HG03469 (cell line): ENCODE measurements around the gene TMEM26.
A peak's percentile ranks its signal among the peaks of the same experiment; 100 is the strongest.
"Not testable (repeated sequence)": the region's sequence is repeated elsewhere in the genome, so short reads cannot be mapped to it uniquely, and the experiment has no call there.

ENCODE experiments used
- ATAC-seq: cut with Tn5 transposase; IDR thresholded peaks from one replicate; pipeline ENCODE4 v1.9.1; 2021; ENCODE audit warnings: mild to moderate bottlenecking, moderate library complexity, moderate number of reproducible peaks; ENCODE audit not compliant: unreplicated experiment

Gene TMEM26

DNA sequence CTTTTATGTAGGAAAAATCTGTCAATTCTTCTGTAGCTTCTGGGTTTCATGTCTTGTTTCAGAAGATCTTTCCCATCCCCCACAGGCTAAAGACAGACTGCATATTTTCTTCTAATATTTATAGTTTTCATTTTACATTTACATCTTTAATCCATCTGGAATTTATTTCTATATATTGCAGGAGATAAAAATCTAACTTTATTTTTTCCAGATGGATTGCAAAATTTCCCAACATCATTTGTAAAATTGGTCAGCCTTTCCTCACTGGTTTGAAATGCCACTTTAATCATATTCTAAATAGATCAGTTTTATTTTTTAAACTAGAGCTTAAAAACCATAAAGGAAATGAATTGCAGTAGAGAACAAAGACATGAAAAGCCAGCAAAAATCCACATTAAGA, 46.9 kb downstream of the TMEM26 start:
- no peak for ATAC-seq

DNA sequence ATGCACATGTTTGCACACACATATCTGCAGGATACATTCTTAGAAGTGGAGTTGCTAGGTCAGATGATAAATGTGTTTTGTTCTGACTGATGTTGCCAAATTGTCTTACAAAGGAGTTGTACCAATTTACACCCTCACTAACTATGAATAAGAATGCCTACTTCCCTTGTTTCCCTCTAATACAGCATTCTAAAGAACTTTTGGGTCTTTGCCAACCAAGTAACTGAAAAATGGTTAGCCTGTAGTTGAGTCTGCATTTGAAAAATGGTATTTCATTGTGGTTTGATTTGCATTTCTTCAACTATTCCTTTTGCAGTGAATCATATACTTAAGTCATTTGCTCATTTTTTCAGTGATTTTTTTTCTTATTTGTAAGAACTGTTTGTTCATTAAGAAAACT, 48.4 kb downstream of the TMEM26 start:
- ATAC-seq = no peak

DNA sequence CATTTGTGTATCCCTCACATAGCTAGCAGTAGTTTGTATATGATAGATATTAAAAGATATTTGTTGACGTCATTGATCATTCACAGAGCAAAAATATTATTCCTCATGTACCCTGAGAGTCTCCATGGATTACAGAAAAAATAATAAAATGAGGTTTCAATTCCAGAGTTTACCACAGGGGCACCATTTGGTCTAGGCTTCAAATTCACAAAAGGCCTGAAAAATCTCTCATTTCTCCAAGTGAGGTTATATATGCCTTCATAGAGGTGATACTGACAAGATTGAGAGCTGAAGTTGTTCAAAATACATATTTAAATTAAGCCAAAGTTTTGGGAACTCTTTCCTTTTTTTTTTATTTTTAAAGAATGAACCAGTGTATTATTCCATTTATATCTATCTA, 52.7 kb downstream of the TMEM26 start:
- no peak for ATAC-seq

DNA sequence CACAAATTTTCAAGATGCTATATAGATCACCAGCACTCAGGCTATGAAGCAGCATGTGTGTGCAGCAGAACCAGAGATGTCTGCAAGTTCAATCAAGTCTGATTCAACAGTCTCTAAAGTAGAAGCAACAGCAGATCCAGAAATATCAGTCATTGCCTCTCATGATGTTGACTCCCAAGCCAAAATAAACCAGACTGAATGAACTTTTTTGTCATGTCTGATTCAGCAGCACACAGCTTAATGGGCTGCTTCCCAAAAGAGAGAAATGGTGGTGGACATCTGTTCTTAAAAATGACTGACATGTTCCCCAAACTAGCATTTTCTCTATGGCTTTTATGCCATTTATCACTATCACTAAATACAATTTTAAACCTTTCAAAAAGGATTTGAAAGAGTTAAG, 53.8 kb downstream of the TMEM26 start:
- ATAC-seq = no peak

DNA sequence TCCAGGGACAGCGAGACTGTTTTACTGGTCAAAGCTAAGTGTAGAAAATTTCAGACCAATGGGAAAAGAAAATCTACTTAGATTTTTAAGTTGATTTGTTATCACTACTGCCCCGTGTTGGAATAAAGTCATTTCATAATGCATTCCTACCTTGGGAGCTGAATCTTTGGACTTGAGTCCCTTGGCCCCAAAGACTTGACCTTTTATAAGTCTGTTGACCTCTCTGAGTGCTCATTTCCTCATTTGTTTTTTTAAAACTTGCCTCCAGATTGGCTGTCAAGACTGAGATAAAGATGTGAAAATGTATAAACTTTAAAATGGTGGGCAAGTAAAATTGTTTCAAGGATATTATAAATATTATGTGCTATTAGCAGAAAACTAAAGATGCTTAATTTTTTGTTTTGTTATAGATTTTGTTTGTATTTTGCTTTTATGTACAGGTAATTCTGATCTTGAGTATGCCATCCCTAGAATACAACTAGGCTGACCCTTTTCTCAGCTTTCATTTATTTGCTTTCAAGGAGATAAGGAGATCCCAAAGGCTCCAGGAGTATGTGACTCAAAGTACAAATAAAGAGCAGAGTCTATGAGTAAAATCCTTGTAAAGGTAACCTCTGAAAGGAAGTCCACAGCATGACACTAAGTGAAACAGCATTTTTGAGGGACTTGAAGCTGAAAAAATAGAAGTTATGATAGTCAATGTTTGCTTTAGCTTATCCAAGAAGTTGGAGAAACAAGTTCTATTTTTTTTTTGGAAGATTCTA, 54.6 kb downstream of the TMEM26 start:
- no peak for ATAC-seq

DNA sequence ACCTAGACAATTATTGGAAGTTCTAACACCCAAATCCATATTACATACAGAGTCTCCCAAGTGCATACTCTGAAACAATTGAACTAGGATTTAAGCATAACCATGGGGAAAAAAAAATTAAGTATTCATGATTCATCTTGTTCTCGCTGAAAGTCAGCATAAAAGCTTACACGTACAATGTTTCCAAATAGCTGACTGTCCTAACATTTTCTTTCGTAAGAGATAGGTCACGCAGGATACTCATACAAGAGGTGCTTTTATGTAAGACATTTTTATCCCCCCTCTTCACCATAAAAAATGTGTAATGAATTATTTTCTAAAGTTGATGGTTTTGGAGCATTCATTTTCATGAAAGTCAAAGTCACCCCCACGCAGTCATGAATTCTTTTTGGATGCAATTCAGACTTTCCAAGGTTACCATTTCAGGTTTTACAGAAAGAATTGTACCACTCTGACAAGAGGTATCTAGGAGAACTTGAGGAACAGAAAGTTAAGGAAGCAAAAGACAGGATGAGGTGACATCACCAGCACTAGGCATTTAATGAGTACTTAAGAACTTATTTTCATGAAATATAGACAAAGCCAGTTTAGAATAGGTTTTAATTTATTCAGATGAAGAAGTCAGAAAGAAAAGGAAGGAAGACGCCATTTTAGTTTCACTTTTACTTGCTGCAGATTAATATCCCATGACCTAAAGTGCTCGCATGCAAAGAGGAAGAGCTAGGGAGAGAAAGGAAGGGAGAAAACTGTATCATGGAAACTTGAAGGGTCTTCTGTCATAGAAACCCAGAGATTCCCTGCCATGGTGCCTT, 55.8 kb downstream of the TMEM26 start:
- peak; percentile 66 for ATAC-seq

DNA sequence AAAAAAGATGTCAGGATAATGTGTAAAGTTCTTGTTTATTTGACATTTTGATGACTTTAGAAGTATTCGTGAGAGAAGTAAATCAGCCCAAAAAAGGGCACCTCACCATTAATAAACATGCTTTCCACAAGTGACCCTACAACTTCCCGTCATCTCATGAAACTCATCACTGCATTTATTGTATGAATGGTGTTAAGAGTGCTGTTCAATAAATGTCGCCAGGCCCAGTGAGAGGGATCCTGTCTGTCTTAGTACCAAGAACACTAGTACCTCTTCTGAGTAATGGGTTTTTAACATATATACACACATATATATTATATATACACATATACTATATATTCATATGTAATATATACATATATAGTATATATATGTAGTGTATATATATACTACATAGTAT, 61.9 kb downstream of the TMEM26 start:
- peak; percentile 31 for ATAC-seq

DNA sequence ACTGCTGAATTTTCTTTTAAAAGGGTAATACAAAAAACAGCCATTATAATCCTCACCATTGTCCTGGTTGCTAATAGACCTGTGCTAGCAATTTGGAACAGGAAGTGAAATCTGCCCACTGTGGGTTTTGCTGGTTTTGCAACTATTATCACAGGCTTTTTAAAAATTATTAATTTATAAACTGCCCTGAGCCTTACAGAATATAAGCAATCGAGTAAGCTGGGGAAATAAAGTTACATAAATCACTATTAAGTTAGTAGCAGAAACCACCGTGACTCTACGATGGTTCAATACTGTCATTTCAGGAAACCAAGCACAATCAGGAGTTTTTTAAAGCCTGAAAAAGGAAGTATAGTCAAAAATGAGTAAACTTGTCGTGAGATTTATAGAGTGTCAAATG, 62.3 kb downstream of the TMEM26 start:
- ATAC-seq = peak; percentile 76

DNA sequence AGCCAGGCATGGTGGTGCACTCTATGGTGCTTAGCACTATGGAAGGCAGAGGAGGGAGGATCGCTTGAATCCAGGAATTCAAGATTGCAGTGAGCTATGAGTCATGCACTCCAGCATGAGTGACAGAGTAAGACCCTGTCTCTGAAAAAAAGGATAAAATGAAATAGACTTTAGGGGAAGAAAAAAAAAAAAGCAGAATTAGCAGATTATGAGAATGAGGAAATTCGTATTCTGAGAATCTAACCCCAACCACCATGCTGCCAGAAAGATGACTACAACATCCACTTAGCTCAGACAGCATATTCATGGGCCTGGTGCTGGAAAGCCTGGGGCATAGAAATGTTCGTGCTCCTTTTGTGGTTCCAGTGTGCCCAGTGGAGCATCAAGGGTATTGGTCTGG, 63.3 kb downstream of the TMEM26 start:
- no peak for ATAC-seq

DNA sequence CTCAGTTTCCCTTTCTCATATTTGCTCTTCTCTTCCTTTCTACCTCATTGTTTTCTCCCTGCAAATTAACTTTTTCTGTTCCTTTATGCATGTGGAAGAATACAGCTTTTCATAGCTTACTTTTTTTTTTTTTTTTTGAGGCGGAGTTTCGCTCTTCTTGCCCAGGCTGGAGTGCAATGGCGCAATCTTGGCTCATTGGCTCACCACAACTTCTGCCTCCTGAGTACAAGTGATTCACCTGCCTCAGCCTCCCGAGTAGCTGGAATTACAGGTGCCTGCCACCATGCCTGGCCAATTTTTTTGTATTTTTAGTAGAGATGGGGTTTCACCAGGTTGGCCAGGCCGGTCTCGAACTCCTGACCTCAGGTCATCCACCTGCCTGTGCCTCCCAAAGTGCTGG, 64.2 kb downstream of the TMEM26 start:
- not testable (repeated sequence) for ATAC-seq

DNA sequence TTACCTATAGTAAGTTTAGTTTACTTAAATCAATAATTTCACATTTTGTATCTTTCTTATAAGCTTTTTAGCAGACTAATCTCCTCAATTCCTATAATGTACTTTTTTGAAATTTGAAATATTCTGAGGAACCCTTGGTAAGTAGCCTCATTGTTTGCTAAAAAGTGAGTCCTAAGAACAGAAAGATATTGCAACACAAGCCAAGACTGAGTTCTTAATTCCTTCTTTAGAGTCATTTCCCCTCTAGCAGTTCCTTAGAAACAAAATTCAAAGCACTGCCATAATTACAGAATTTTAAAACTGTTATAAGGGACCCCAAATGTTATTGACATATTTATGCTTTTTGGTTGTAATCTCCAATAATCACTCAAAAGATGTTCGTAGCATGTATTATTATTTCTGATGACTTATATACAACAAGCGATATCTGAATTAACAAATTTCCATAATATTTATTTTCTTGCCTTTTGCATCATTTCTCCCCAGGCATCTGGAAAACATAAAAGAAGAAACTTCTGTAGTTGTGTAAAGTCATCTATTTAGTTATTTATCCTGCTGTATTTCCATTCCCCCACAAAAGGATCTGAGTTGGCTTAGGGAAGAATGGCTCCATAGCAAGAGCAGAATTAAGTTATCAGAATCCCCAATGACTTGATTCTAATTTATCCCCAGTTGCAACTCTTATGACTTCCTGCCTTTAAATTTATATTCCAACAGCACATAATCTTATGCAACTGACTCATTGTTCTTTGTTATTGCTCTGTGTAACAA, 67.8 kb downstream of the TMEM26 start:
- no peak for ATAC-seq

DNA sequence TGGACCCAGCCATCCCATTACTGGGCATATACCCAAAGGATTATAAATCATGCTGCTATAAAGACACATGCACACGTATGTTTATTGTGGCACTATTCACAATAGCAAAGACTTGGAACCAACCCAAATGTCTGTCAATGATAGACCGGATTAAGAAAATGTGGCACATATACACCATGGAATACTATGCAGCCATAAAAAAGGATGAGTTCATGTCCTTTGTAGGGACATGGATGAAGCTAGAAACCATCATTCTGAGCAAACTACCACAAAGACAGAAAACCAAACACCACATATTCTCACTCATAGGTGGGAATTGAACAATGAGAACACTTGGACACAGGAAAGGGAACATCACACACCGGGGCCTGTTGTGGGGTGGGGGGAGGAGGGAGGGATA, 72.0 kb downstream of the TMEM26 start:
- not testable (repeated sequence) for ATAC-seq

DNA sequence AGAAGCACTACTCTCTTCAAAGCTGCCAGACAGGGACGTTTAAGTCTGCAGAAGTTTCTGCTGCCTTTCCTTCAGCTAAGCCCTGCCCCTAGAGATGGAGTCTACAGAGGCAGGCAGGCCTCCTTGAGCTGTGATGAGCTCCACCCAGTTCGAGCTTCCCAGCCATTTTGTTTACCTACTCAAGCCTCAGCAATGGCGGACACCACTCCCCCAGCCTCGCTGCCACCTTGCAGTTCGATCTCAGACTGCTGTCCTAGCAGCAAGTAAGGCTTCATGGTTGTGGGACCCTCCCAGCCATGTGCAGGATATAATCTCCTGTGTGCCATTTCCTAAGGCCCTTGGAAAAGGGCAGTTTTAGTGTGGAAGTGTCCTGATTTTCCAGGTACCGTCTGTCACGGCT, 74.3 kb downstream of the TMEM26 start:
- ATAC-seq = no peak

DNA sequence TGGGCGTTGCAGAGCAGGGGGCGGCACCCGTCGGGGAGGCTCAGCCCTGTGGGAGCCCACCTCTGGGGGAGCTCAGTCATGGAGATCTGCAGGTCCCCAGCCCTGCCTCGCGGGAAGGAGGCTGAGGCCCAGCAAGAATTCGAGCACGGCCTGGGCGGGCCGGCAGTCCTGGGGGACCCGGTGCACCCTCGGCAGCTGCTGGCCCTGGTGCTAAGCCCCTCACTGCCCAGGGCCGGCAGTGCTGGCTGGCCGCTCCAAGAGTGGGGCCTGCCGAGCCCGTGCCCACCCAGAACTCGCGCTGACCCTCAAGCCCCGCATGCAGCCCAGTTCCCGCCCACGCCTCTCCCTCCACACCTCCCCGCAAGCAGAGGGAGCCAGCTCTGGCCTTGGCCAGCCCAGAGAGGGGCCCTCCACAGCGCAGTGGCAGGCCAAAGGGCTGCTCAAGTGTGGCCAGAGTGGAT, 76.2 kb downstream of the TMEM26 start:
- ATAC-seq = no peak

DNA sequence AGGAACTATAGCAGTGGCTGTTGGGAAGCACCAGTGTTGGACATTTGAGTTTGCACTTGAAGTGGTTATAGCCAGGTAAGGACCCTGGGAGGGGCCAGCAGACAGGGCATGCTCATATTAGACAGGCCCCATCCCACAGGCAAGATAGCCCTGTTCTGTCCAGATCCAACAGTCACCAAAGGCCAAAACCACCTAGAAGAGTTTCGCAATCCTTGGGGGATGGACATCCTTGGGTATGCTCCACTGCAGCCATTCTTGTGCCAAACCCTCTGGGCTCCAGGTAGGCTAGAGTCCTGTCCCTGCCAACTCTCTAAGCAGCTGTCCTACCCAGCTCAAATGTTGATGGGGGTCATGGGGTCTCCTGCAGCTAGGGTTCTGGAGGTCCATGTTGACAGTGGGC, 76.8 kb downstream of the TMEM26 start:
- no peak for ATAC-seq

DNA sequence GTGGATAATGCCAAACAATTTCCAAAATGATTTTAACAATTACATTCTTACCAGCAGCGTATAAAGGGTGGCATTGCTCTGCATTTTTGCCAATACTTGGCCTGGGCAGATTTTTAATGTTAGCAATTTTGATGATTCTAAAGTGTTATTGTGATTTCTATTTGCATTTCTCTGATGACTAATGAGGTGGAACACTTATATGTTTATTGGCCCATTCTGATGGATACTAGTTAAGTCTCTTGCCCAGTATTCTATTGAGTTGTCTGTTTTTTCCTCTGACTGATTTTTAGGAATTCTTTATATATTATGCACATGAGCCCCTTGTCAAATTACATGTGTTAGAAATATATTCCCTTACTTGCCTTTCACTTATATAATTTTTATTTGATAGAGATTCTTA, 86.8 kb downstream of the TMEM26 start:
- no peak for ATAC-seq

DNA sequence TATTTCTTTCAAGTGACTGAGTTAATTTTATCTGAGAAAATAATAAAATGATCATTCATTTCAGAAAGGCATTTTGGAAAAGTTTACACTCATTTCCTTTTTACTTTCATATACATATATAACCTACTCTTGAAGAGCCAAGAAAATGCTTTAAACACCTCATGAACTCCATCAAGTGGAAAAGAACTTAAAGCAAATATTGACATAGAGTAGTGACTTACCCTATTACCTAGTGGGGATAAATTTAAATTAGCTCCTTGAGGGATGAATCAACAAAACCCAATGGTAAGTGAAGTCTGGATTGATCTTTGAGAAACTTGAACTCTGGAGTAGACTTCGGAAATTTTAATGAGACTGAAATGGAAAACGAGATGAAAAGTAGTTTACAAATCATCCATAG, 88.6 kb downstream of the TMEM26 start:
- ATAC-seq = no peak

DNA sequence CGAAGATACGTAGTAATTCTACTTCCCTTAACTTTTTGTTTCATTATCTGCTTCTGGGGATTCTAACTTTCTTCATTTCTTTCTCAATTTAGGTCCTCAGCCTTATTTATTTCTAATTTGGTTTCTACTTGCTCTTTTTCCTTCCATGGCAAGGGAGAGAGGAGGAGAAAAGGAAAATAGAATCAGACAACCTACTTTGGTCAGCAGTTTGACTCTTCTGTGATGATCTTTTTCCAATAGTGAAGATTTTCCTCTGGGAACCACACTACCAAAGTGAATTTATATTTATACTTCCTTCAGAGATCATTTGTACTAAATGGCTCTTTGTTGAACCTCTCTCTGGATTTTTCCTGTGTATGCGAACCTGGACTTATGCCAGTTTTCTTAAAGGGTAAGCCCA, 90.2 kb downstream of the TMEM26 start:
- no peak for ATAC-seq

DNA sequence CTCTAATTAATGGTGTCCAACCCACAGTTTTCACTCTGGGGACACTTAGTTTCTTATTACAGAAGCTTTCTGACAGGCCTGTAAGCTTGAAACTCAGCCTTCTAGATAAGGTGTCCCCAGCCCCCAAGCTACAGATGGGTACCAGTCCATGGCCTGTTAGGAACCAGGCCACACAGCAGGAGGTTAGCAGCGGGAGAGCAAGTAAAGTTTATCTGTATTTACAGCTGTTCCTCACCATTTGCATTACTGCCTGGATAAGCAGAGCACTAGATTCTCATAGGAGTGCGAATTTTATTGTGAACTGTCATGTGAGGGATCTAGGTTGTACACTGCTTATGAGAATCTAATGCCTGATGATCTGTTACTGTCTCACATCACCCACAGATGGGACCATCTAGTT, 93.7 kb downstream of the TMEM26 start:
- no peak for ATAC-seq

DNA sequence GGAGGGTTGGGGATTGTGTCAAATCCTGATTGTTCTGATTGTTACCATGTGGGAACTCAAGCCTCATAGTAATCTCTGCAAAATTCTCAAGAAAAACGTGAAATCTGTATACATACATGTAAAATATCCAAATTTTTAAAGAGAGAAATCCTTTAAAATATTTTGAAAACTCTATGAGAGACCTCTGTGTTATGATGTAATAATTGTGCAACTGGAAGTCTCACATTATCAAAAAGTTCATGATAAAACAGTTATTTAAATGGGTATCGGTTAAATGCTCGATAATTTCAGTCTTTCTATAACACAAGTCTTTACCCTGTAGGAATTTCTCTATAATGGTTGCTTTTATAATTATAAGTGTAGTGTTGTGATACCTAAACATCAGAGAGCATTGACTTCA, 95.5 kb downstream of the TMEM26 start:
- no peak for ATAC-seq
